K562 (cell line): ENCODE results near the gene CD40. TPM values are rescaled to one million over a fixed set of nuclear protein-coding genes. Genes with fewer than 3 reads are reported as not detected.
A peak's percentile ranks its signal among the peaks of the same experiment; 100 is the strongest.

Experiments used
- ATAC-seq: fragments of 200-7000 bp; cut with Tn5 transposase; 3 replicates; pipeline ENCODE4 v1.9.1; 2020; ENCODE audit warnings: moderate library complexity
- BruUV-seq: library from RNA; stranded (reverse); fragments of 400-500 nt; replicated peaks from 2 replicates; lab custom pipeline; 2021; lab: Mats Ljungman, UMichigan
- CTCF ChIA-PET: fragments of 300-600 bp; formaldehyde crosslinking; extraction: SDS; loops from one replicate; lab custom pipeline; 2021; ENCODE audit warnings: low intra/inter-chr PET ratio; lab: Yijun Ruan, JAX
- POLR2A ChIA-PET: fragments of 300-600, 350-650 bp; sonication (Branson Sonifier 250); formaldehyde crosslinking; extraction: SDS; loops from one replicate; lab custom pipeline; 2021; ENCODE audit warnings: antibody characterized with exemption, inconsistent platforms; lab: Yijun Ruan, JAX
- DNase-seq, 4 experiments: peaks; one replicate each; pipeline versions ENCODE4 v3.0.0 to v3.0.0-alpha.2; 2011 to 2018; ENCODE audit warnings: low spot score in 3 of 4, mixed read lengths in 3 of 4; ENCODE audit errors: extremely low read depth in 1 of 4
- FAIRE-seq: peaks from 2 replicates; lab custom pipeline; 2011; peaks lifted over from hg19 to GRCh38; lab: Jason Lieb, UNC
- H2AFZ ChIP-seq: 2 replicates; pipeline ENCODE4 v1.6.0; 2011; ENCODE audit warnings: low read depth, low read length, control low read depth, inconsistent platforms
- H3K27ac ChIP-seq: fragments of 200-600 bp; 3 replicates; pipeline ENCODE4 v1.8.0; 2011; ENCODE audit warnings: low read depth, mild to moderate bottlenecking, control low read depth, inconsistent platforms, low read length, moderate library complexity, mixed read lengths; ENCODE audit errors: extremely low read depth
- H3K27me3 ChIP-seq, 2 experiments: fragments of 300-600 bp in 1 of 2; 2 replicates in 1 of 2; 3 replicates in 1 of 2; pipeline versions ENCODE4 v1.6.0 to v1.8.0; 2011; ENCODE audit warnings: inconsistent platforms in 2 of 2, low read length in 2 of 2, mild to moderate bottlenecking in 1 of 2, mixed read lengths in 1 of 2, moderate library complexity in 1 of 2; ENCODE audit not compliant: control insufficient read depth in 2 of 2, insufficient read depth in 2 of 2
- H3K36me3 ChIP-seq: fragments of 300-600 bp; 3 replicates; pipeline ENCODE4 v1.8.0; 2011; ENCODE audit warnings: mild to moderate bottlenecking, low read length, inconsistent platforms; ENCODE audit not compliant: control insufficient read depth, insufficient read depth
- H3K4me1 ChIP-seq, 2 experiments: fragments of 200-600 bp in 1 of 2; replicated peaks in 1 of 2; 2 replicates in 1 of 2; 3 replicates in 1 of 2; pipeline versions ENCODE4 v1.5.1 to v1.8.0; 2011; ENCODE audit warnings: inconsistent platforms in 2 of 2, low read length in 2 of 2, mild to moderate bottlenecking in 1 of 2, mixed read lengths in 1 of 2, moderate library complexity in 1 of 2; ENCODE audit not compliant: control insufficient read depth in 2 of 2, insufficient read depth in 2 of 2
- H3K4me2 ChIP-seq: 2 replicates; pipeline ENCODE4 v1.6.1; 2011; ENCODE audit warnings: low read length, control low read depth, inconsistent platforms, mixed read lengths; ENCODE audit not compliant: insufficient read depth
- H3K4me3 ChIP-seq: fragments of 200-600 bp; sonication (generic), shearing (Covaris generic); 2 replicates; pipeline ENCODE4 v1.5.1; 2016; ENCODE audit warnings: control low read depth, inconsistent platforms
- H3K79me2 ChIP-seq: fragments of 200-600 bp; 3 replicates; pipeline ENCODE4 v1.8.0; 2011; ENCODE audit warnings: low read length, inconsistent platforms; ENCODE audit not compliant: control insufficient read depth, insufficient read depth
- H3K9ac ChIP-seq, 2 experiments: 2 replicates each; pipeline versions ENCODE4 v1.6.0 to v1.6.1; 2011; ENCODE audit warnings: low read depth in 2 of 2, low read length in 2 of 2, control low read depth in 1 of 2, inconsistent platforms in 1 of 2, mild to moderate bottlenecking in 1 of 2, mixed read lengths in 1 of 2; ENCODE audit not compliant: insufficient read depth in 1 of 2
- H3K9me1 ChIP-seq: one replicate; pipeline ENCODE4 v1.6.0; 2011; ENCODE audit warnings: inconsistent platforms, mild to moderate bottlenecking, low read length, moderate library complexity; ENCODE audit not compliant: control insufficient read depth, insufficient read depth
- H3K9me3 ChIP-seq: replicated peaks from 2 replicates; pipeline ENCODE4 v1.5.1; 2011; ENCODE audit warnings: low read depth, low read length, inconsistent platforms; ENCODE audit not compliant: control insufficient read depth, insufficient read depth
- H4K20me1 ChIP-seq: replicated peaks from 2 replicates; pipeline ENCODE4 v1.6.1; 2011; ENCODE audit warnings: low read length, inconsistent platforms, mixed read lengths; ENCODE audit not compliant: control insufficient read depth, insufficient read depth
- ASH1L ChIP-seq: fragments of 450-650 bp; IDR thresholded peaks from 2 replicates; pipeline ENCODE4 v1.6.1; 2018; ENCODE audit warnings: borderline replicate concordance, mild to moderate bottlenecking, low read depth; ENCODE audit not compliant: partially characterized antibody
- CTBP1 ChIP-seq: fragments of 450-650 bp; IDR thresholded peaks from 2 replicates; pipeline ENCODE4 v1.6.1; 2016; ENCODE audit warnings: borderline replicate concordance
- FOSL1 ChIP-seq: fragments of 200-800 bp; sonication (Bioruptor generic); conservative IDR thresholded peaks from 2 replicates; pipeline ENCODE4 v1.6.1; 2016; ENCODE audit warnings: missing genetic modification characterization, missing compliant biosample characterization
- GATAD2A ChIP-seq: fragments of 450-650 bp; IDR thresholded peaks from 2 replicates; pipeline ENCODE4 v1.6.1; 2017
- GATAD2B ChIP-seq: fragments of 450-650 bp; IDR thresholded peaks from 2 replicates; pipeline ENCODE4 v1.6.1; 2017; ENCODE audit warnings: mild to moderate bottlenecking, borderline replicate concordance
- KLF1 ChIP-seq: fragments of 450-650 bp; IDR thresholded peaks from 2 replicates; pipeline ENCODE4 v1.6.1; 2016; ENCODE audit warnings: missing genetic modification characterization, missing compliant biosample characterization
- PPARD ChIP-seq: fragments of 250-450 bp; sonication (Bioruptor Pico); IDR thresholded peaks from 2 replicates; pipeline ENCODE4 v1.8.0; 2022; ENCODE audit warnings: inconsistent platforms, mild to moderate bottlenecking, moderate library complexity
- TAF1 ChIP-seq: IDR thresholded peaks from 2 replicates; pipeline ENCODE4 v1.6.1; 2011; ENCODE audit warnings: mild to moderate bottlenecking, low read length, moderate library complexity; ENCODE audit not compliant: insufficient read depth, control insufficient read depth, severe bottlenecking; ENCODE audit errors: extremely low read depth
- ZHX1 ChIP-seq: fragments of 150-350 bp; conservative IDR thresholded peaks from 2 replicates; pipeline ENCODE4 v1.6.1; 2014; ENCODE audit warnings: low read length
- ZNF445 ChIP-seq: fragments of 250-450 bp; sonication (Bioruptor Pico); IDR thresholded peaks from 2 replicates; pipeline ENCODE4 v1.4.0; 2020; ENCODE audit warnings: low read depth, mild to moderate bottlenecking, moderate library complexity
- ZNF512 ChIP-seq: IDR thresholded peaks from 2 replicates; pipeline ENCODE4 v1.6.1; 2016; ENCODE audit warnings: missing genetic modification characterization, missing compliant biosample characterization
- WGBS: fragments of 100-300 bp; shearing (Covaris generic); methylation state at CpG from one replicate; pipeline ENCODE4 v1.1.6; 2016; ENCODE audit warnings: low coverage, mixed read lengths; ENCODE audit not compliant: insufficient coverage; ENCODE audit errors: missing lambda C conversion rate; 5-methylcytosine and 5-hydroxymethylcytosine counted together
- in situ Hi-C: fragments of 300-500 bp; cut with MboI; formaldehyde crosslinking; loops from 4 replicates; pipeline ENCODE4 v1.15.0; 2018; ENCODE audit warnings: inconsistent platforms, mixed read lengths
- intact Hi-C: fragments of 100-400 bp; cut with micrococcal nuclease; formaldehyde crosslinking; loops from 2 replicates; pipeline ENCODE4 v1.14.2; 2022
- polyA plus RNA-seq, 8 experiments: library from polyadenylated mRNA; depleted of rRNA in 4 of 8; stranded (reverse) in 5 of 8; unstranded in 3 of 8; fragments of >200 nt; fragmentation: Nextera tagmentation in 2 of 8; fragmentation: Illumina TruSeq in 1 of 8; extraction: Ambion mirVana in 2 of 8; extraction: Trizol in 1 of 8; gene quantifications; 2 replicates each; pipeline versions ENCODE4 v1.2.1 to v1.2.3, GENCODE V29; 2011 to 2014; ENCODE audit warnings: inconsistent platforms in 1 of 8, missing spikeins in 1 of 8
- total RNA-seq, 7 experiments: library from RNA; depleted of rRNA in 6 of 7; stranded (reverse); fragments of >200 nt in 6 of 7; fragmentation: Illumina TruSeq in 2 of 7; extraction: Trizol in 2 of 7; gene quantifications; 2 replicates each; pipeline versions ENCODE4 v1.2.1 to v1.2.3, GENCODE V29; 2011 to 2021; ENCODE audit warnings: low replicate concordance in 1 of 7

CD40 gene
- total and polyA plus RNA-seq, 9 of the 15 experiments (the other 6 are each of a cell fraction or from before 2014, with no cell fraction given): 0.76 to 3.7 (median 1.6) TPM

GRCh38 chr20:46171476-46171875 is 53.4 kb downstream of the CD40 start:
- intact Hi-C loops: loop anchor here (5.0 kb wide), 1 partner anchor 149 kb away; no protein-coding TSS in a partner anchor
- H3K4me3 ChIP-seq: no peak overlapping the region
- H3K9me3 ChIP-seq: no peaks in the 10 kb centered on the region
- WGBS: 0% methylated on average over 2 of the region's 2 CpGs
- DNase-seq: no peak
- H4K20me1 ChIP-seq: peaks cover 16% of the 10 kb centered on the region; the same call in 1 of the 2 replicates
- H3K36me3 ChIP-seq: no peaks in the 10 kb centered on the region
- CTCF ChIA-PET: interaction anchor here (0.5 kb wide), 1 partner anchor 185 kb away, joined by 3 read pairs; no protein-coding TSS in a partner anchor
- in situ Hi-C loops: no loop called here
- no peak overlapping the region for H3K9ac ChIP-seq
- POLR2A ChIA-PET: no interaction called here
- ATAC-seq: no peak
- TF ChIP-seq ZNF512 (tag): peak; percentile 88
- no peak for TF ChIP-seq ASH1L
- no peak for FAIRE-seq
- no TSS peak for BruUV-seq
- no peak overlapping the region for H2AFZ ChIP-seq
- no peak overlapping the region for H3K4me2 ChIP-seq
- no peaks in the 10 kb centered on the region for H3K9me1 ChIP-seq
- peaks cover 0 to 10% of the 10 kb centered on the region in 2 experiments; a peak in 1 of 5 replicates for H3K4me1 ChIP-seq
- H3K27ac ChIP-seq: no peak overlapping the region
- H3K27me3 ChIP-seq: peaks cover 15 to 55% of the 10 kb centered on the region in 2 experiments
- H3K79me2 ChIP-seq: no peaks in the 10 kb centered on the region

- 0% methylated on average over 5 of the region's 5 CpGs for WGBS
- TF ChIP-seq PPARD (CRISPR knock-in tag): no peak
- no peak for TF ChIP-seq GATAD2B
- TF ChIP-seq TAF1: no peak
- no peak for TF ChIP-seq CTBP1
- no peak for TF ChIP-seq GATAD2A
- TF ChIP-seq KLF1 (tag): no peak
- no peak for TF ChIP-seq FOSL1 (tag)
- TF ChIP-seq ZNF445 (CRISPR knock-in tag): no peak
- TF ChIP-seq ZHX1: no peak
These were observed 53.8 kb downstream of the CD40 start for GRCh38 chr20:46171909-46172308.

More at GRCh38 chr20:46171909-46172308, 53.8 kb downstream of the CD40 start:
- peaks cover 0 to 10% of the 10 kb centered on the region in 2 experiments; a peak in 1 of 5 replicates for H3K4me1 ChIP-seq
- ChIA-PET CTCF (no interaction called here), POLR2A (interaction anchor here (0.6 kb wide), 1 partner anchor 143 kb away, joined by 3 read pairs; no protein-coding TSS in a partner anchor)
- FAIRE-seq (no peak), DNase-seq (no peak), ATAC-seq (no peak)
- no peak overlapping the region for H3K4me2 ChIP-seq
- H3K79me2 ChIP-seq: no peaks in the 10 kb centered on the region
- H3K36me3 ChIP-seq: no peaks in the 10 kb centered on the region
- in situ Hi-C loops: no loop called here
- intact Hi-C loops: loop anchor here (5.0 kb wide), 1 partner anchor 150 kb away; no protein-coding TSS in a partner anchor
- H3K27me3 ChIP-seq: peaks cover 17 to 59% of the 10 kb centered on the region in 2 experiments
- no peak overlapping the region for H3K9ac ChIP-seq
- no TSS peak for BruUV-seq
- H3K9me3 ChIP-seq: no peaks in the 10 kb centered on the region
- H4K20me1 ChIP-seq: peaks cover 16% of the 10 kb centered on the region; the same call in 1 of the 2 replicates
- H3K9me1 ChIP-seq: no peaks in the 10 kb centered on the region
- no peak overlapping the region for H2AFZ ChIP-seq
- H3K27ac ChIP-seq: no peak overlapping the region
- no peak overlapping the region for H3K4me3 ChIP-seq
